Tibial nerve (tissue), 3 donors: Measurements from ENCODE around the gene CEP290.

ENCODE experiments used
- POLR2A ChIP-seq, 2 donors: fragments of 450-650 bp; IDR thresholded peaks; one replicate each; pipeline ENCODE4 v1.6.1; 2017; ENCODE audit warnings: antibody characterized with exemption in 2 of 2, mild to moderate bottlenecking in 2 of 2, moderate library complexity in 2 of 2
- TF ChIP-seq, protein P1 (sequence below), 5 experiments: fragments of 200-600 bp in 3 of 5; fragments of 450-650 bp in 2 of 5; sonication (generic) in 3 of 5; IDR thresholded peaks; one replicate each; pipeline ENCODE4 v1.5.1; 2016 to 2019; ENCODE audit warnings: antibody characterized with exemption in 5 of 5, mild to moderate bottlenecking in 3 of 5, moderate library complexity in 2 of 5

DNA sequence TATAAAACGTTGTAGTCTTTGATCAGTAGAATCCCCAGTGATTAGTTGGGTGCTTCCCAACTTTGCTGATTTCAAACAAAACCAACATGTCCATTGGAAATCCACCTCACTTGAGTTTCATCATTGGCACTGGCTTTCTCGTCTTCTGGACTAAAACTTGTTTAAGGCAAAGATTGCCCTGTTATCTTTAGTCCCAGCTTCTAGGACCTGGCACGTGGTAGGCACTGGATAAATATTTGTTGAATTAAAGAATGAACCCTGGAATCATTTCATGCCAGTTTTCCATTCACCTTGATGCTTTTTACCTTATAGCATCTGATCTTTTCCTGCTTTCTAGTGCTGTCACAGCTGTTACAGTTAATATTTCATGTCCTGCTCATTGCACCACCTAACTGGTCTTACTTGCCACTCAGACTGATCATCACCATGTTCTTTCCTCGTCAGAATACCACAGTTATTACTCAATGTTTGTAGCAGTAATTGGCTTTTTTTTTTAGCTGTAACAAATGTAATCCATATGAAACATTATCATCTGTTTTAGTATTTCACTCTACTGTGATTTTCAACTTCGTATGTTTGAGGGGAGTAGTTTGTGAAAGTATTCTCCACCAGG, 105.4 kb downstream of the CEP290 start:
- TF ChIP-seq, protein P1, sequence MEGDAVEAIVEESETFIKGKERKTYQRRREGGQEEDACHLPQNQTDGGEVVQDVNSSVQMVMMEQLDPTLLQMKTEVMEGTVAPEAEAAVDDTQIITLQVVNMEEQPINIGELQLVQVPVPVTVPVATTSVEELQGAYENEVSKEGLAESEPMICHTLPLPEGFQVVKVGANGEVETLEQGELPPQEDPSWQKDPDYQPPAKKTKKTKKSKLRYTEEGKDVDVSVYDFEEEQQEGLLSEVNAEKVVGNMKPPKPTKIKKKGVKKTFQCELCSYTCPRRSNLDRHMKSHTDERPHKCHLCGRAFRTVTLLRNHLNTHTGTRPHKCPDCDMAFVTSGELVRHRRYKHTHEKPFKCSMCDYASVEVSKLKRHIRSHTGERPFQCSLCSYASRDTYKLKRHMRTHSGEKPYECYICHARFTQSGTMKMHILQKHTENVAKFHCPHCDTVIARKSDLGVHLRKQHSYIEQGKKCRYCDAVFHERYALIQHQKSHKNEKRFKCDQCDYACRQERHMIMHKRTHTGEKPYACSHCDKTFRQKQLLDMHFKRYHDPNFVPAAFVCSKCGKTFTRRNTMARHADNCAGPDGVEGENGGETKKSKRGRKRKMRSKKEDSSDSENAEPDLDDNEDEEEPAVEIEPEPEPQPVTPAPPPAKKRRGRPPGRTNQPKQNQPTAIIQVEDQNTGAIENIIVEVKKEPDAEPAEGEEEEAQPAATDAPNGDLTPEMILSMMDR (IDR thresholded peaks at IDR 0.05) = no peak
- no peak for TF ChIP-seq POLR2A (IDR thresholded peaks at IDR 0.05)
